Adipose tissue (tissue), 3 donors: ENCODE measurements around the gene DOK1. TPM values are rescaled to one million over a fixed set of nuclear protein-coding genes. Genes with fewer than 3 reads are reported as not detected.

Source experiments
- H3K27ac ChIP-seq: one replicate; pipeline ENCODE4 v1.5.1; 2013; ENCODE audit warnings: low read depth, low read length
- WGBS, 3 donors: extraction: QIAGEN DNeasy Blood & Tissue Kit; methylation state at CpG; one replicate each; pipeline ENCODE4 v1.1.7; 2013; 5-methylcytosine and 5-hydroxymethylcytosine counted together
- polyA plus RNA-seq, 3 donors: library from polyadenylated mRNA; stranded (reverse); fragments of 200-250 nt; gene quantifications; one replicate each; pipeline ENCODE4 v1.2.3, GENCODE V29; 2013
- donor health status: healthy with polysubstance abuse.
- donor health status: Bipolar disorder and iron deficiency.
- donor health status: healthy.

Gene DOK1
- polyA plus RNA-seq, result 10 to 100 TPM in 2 of 3 donors, 1 to 10 TPM in 1; 8.8 to 23.4 (median 16.2) TPM

DNA sequence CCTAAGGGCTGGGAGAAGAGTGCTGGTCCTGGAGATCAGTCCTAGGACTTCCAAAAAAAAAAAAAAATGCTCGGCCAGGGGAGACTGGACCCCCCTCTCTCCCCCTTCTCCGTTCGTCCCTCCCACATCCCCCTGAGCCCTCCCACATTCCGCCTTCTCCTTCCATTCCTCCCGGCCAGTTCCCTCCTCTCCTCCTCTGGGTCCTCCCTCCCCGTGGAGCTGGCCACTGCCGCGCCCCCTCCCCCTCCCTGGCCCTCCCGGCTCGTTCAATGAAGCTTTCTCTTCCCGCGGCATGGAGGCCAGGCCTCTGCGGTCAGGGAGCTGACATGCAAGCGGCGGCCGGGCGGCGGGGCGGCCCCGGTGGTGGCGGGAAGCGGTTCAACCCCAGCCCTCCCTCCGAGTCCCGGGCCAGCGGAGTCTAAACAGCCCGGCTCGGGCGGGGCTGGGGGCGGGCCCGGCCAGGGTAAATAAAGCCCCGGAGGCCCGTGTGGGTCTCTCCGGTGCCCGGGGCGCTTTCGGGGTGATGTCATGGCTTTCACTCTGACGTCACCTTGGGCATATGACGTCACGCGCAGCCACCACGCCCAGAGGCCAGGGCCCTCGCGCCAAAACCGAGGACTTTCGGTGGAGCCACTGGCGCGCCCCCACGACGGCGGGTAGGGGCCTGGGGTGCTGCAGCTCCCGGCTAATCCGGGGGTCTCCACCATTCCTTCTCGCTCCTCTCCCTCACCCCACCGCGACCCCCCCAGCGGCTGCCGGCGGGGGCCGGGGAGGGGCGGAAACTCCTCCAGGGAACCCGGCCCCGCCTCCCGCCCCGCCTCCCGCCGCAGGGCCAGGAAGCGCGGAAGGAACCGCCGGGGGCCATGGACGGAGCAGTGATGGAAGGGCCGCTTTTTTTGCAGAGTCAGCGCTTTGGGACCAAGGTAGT, at the start of gene DOK1, which contains the start of gene LOXL3:
Gene DOK1, plus strand, starts transcription at position 829 of the 928 bp plus-strand sequence. Its CDS starts 35 bp downstream, at position 864.
Gene LOXL3, minus strand, starts transcription at position 51 of the 928 bp plus-strand sequence. CDS start 1,308 bp downstream, outside the sequence.
- peak within 1 kb of the TSS; percentile 29 for H3K27ac ChIP-seq
- WGBS, 3 donors, result 1% methylated on average over 66 to 73 of the region's 73 CpGs

DNA sequence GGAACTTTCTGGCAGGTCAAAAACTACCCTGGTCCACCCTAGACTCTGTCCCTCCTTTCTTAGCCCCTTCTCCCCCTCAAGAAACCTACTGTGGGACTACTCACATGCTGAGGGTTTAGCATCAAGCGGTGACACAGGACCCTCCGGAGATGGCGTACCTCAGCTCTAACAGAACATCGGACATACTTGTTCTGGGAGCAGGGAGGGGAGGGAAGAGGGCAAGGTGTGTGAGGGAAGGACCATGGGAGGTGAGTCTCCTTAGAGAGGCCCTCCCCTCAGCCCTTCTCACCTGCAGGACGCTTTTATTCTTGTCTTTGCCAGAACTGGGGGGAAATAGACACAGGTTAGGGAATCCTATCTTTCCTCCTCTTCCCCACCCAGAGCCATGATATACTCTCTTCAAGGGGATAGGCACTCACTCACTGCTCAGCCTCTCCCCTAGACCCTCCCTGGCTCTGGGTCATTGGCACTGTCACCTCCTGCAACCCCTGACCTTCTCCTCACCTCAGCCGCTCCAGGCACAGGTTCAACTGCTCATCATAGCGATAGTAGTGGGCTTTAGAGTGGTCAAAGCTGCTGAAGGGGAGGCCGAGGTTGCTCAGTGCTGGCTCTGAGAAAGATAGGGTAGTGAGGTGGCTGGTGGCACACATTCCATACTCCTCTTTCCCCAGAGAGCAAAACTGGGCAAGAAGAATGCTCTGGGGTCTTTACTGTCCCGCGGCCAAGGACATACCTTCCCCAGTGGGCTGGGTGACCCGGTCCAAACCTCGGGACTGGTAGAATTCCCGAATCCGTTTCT, 48.9 kb upstream of the DOK1 start:
- 94 to 98% (median 96%) methylated on average over 14 of the region's 14 CpGs for WGBS, 3 donors
- no peak overlapping the region for H3K27ac ChIP-seq

DNA sequence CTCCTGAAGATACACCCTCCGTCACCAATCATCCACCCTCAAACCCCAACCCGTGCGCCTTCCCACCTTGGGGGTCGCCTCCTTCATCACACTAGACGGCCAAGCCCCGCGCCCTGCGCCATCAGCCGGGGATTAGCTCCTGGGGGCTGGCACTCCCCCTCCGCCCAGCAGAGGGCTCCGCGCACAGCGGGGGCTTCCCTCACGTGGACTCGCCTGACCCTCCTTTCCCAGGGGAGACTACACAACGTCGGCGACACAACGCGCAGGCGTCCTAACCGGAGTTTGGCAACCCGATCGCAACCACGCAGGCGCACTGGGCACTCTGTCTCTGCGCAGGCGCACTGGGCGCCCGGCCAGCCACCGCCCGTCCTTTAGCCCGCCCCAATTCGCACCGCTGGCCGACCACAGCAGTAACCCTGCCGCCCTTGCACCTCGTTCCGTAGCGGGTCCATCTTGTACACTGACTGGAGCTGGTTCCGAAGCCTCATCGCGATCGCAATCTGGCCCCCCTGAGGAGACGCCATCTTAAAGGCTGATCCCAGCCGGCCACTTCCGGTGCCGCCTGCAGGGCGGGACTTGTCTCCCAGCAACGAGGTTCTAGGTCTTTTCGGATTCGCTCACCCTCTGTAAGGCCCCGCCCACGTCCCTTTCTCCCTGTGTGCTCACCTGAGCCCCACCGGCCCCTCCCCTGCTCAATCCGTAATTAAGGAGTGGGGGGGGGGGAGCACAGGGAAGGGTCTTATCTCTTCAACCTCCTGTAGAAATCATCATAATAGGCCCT, 47.2 kb upstream of the DOK1 start, which contains the start of gene PCGF1:
Gene PCGF1, minus strand, starts transcription at position 551 of the 781 bp plus-strand sequence. Its CDS starts 27 bp downstream, at position 524.
- 0 to 1% (median 1%) methylated on average over 55 to 56 of the region's 56 CpGs for WGBS, 3 donors
- peak within 1 kb of the TSS; percentile 89 for H3K27ac ChIP-seq

DNA sequence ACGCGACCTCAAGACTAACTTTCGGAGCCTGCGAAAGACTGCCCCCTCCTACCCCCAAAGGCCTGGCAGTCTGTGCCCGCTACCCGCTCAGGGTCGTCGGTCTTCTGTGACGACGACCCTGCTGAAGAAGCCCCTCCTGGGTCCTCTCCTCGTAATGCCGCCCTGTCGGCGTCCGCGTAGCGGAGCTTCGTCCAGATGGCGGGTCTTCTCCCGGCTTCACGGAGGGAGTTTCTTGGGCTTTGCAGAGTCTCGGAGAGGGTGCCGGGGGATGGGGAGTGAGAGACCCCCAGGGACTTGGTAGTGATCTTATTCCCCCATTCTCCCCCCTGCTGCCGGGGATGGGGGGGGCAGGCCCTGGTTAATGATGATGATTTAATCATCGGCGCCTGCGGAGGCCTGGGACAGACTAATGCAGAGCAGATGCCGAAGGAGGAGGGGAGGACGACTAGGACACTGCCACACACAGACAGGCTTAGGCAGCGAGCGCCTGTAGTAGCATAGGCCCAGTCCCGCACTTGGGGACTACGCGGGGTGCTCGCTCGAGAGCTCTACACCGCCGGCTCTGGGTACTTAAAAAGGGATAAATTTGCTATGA, 46.5 kb upstream of the DOK1 start:
- 9 to 17% (median 14%) methylated on average over 38 of the region's 38 CpGs for WGBS, 3 donors
- peak overlapping the region; percentile 58 for H3K27ac ChIP-seq

DNA sequence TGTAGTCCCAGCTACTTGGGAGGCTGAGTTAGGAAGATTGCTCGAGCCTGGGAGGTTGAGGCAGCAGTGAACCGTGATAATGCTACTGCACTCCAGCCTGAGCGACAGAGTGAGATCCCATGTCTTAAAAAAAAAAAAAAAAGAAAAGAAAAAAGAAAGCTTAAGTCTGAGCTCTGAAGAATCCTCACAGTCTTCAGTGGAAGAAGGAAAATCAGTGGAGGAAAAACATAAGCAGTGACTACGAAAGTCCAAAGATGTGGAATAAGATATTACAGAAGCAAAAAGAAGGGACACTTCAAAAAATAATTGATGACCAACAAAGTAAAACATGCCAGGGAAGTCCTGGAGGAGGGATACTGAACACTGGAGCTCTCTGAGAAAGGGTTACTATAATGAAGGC, 44.2 kb upstream of the DOK1 start:
- 80 to 88% (median 80%) methylated on average over 4 of the region's 4 CpGs for WGBS, 3 donors
- no peak overlapping the region for H3K27ac ChIP-seq

DNA sequence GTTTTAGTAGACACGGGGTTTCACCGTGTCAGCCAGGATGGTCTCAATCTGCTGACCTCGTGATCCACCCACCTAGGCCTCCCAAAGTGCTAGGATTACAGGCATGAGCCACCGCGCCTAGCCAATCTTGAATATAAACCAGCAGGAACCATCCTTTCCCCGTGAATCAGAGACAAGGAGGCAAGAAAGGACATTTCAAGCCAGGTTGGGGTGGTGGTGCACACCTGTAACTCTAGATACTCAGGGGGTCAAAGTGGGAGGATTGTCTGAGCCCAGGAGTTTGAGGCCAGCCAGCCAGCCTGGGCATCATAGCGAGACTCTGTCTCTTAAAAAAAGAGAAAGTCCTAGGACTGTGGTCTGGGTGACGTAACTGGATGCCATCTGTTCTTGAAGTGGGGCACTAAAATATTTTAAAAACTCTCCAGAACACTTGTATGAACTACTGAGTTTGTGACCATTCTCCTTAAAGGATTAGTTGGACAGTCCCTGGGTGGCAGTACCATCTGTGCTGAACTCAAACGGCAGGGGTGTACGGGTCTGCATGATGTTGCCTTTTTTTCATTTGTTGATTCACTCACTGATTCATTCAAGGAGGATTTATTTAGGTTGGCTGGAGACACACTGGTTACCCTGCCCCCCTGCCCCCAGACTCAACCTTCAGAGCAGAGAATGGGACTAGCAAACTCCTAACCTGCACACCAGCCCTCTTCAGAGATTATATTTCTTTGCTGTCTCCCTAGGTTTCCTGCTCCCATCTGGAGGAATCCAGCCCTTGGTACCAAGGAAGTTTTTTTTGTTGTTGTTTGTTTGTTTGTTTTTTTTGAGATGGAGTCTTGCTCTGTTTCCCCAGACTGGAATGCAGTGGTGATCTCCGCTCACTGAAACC, 43.2 kb upstream of the DOK1 start:
- 33 to 44% (median 37%) methylated on average over 11 of the region's 11 CpGs for WGBS, 3 donors

DNA sequence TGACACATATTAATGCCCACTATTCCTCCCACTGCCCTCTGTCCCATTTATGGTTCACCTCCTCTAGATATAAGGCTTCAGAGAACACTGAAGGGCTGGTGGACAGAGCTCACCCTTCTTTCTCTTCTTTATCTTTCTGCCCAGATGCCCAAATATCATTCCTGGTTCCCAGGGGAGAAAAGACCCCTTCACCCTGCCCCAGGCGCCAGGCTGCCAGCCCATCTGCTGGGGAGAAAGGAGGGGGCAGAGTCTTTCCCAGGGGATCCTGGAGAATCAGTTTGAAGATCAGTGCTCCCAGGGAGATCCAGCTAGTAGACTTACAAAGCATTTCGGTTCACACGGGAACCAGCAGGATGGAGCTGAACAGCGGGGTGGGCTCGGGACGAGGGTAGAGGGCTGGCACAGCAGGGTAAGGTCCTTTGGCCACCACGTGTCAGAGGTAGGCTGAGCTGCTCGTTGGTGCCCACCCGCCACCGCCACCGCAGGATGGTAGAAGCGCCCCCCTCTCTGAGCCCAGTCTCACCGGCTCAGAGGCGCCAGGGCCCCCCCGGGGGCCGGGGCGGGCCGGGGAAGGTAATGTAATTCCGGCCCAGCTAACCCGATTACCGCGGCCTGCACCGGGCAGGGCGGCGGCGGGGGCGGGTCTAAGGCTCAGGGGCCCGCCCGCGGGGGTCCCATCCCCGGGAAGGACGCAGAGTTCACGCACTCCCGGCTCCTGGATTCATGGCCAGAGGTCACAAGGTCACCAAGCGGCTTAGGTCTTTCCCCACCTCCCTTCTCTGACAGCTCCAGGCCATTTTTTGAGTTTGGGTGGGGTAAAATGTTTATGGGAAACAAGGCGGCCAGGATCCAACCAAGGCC, 41.5 kb upstream of the DOK1 start:
- no peak overlapping the region for H3K27ac ChIP-seq
- WGBS, 3 donors, result 8 to 10% (median 10%) methylated on average over 36 of the region's 36 CpGs

More for the DNA sequence above, 43.2 kb upstream of the DOK1 start:
- H3K27ac ChIP-seq, result no peak overlapping the region

DNA sequence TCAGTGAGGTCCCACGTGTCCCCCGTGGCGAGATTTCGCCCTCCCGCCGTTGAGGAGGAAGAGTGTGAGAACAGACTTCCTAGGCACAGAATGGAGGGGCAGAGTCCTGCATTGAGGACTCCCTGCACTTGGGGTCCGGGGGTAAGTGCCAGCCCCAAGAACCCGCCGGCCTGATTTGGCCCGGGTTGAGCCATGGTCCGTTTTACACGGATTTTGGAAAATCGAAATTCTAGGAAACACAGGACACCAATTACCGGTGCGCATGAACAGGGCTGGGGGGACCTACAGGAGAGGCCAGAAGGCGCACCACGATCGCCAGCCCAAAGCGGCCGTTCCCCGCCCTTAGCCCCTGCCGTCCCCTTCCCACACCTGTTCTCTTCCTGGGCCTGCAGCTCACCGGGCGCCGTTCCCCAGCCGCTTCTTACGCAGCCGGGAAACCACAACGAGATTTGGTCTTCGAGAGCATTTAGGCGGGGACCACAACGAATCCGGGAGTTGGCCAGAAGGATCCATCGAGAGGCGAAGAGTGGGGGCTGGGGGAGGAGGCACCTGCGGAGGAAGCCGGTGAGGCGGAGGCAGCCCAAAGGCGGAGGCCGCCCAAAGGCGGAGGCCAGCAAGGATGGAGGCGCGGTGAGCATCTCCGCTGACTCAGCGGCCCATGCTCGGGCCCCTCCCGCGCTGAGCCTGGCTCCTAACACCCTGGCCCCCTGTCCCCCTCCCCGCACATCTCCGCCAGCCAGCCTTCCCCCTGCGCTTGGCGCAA, 40.7 kb upstream of the DOK1 start:
- no peak overlapping the region for H3K27ac ChIP-seq
- WGBS, 3 donors, result 6 to 7% (median 6%) methylated on average over 40 to 52 of the region's 52 CpGs

DNA sequence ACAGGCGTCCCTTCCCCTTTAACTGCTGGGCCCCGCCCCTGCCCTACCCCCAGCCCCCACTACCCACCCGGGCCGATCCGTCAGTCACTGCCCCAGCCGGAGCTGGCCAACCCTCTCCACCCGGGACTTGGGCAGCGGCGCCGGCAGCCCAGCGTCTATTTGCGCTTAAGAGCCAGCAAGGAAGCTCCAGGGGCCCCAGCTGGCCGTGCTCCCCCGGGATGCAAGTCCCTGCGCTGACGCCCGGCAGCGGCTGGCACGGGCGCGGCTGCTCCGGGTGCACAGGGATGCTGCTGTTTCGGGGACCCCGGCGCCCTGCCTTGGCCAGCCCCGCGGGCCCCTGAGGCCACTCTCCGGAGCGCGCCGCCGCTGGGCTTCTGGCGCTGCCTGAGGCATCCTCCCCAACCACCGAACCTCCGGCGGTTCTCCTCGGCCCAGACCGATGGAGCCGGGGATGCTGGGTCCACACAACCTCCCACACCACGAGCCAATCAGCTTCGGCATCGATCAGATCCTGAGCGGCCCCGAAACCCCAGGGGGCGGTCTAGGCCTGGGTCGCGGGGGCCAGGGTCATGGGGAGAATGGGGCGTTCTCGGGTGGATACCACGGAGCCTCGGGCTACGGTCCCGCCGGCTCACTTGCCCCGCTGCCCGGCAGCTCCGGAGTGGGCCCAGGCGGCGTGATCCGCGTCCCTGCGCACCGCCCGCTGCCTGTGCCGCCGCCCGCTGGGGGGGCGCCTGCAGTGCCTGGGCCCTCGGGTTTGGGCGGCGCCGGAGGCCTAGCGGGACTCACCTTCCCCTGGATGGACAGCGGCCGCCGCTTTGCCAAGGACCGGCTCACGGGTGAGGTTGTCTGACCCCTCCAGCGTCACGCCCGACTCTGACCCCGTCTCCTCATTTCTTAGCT, 39.9 kb upstream of the DOK1 start, which contains the start of gene TLX2:
Gene TLX2, plus strand, starts transcription at position 83 of the 903 bp plus-strand sequence. Its CDS starts 357 bp downstream, at position 440.
- H3K27ac ChIP-seq, result no peak within 1 kb of the TSS
- WGBS, 3 donors, result 4% methylated on average over 77 to 82 of the region's 82 CpGs

DNA sequence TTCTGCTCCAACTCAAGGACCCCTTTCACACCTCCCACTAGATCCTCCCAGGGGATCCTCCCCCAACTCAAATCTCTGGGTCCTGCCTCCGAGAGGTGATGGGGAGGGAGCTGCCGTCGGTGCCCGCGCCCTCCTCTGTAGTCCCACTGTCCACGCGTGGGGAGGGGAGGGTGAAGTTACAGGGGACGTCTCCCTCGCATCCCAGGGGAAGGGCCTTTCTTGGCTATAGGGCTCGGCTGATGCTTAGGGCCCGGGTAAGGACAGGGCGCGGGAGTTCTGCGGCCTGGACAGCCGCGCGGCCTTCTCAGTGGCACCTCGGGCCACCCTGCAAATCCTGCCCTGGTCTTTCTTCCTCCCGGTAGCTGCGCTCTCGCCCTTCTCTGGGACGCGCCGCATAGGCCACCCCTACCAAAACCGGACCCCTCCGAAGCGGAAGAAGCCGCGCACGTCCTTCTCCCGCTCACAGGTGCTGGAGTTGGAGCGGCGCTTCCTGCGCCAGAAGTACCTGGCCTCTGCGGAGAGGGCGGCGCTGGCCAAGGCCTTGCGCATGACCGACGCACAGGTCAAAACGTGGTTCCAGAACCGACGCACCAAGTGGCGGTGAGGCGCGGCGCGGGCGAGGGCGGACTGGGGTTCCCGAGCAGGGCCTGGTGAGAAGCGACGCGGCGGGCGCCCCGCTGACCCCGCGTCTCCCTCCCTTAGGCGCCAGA, 39.1 kb upstream of the DOK1 start:
- WGBS, 3 donors, result 5 to 8% (median 5%) methylated on average over 54 to 60 of the region's 60 CpGs
- no peak overlapping the region for H3K27ac ChIP-seq

DNA sequence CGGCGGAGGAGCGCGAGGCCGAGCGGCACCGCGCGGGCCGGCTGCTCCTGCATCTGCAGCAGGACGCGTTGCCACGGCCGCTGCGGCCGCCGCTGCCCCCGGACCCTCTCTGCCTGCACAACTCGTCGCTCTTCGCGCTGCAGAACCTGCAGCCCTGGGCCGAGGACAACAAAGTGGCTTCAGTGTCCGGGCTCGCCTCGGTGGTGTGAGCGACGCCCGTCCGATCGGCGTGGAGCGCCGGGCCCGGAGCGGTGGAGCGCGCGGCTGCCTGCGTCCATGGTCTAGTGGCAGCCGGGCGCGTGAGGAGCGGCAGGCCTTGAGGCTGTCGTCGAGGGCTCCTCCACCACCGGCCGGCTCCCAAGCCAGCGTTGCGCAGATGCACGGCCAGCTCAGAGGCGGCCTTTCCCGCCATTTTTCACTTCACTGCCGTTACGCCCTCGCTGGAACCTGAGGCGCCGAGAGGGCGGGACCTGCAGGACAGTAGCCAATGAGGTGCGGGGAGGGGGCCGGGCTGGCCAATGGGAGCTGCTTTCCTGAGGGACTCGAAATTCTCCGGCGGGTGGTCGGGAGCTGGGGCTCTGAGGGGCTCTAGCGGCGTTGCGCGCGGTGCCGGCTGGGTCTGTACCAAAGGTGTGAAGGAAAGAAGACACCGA, 38.4 kb upstream of the DOK1 start:
- H3K27ac ChIP-seq, result no peak overlapping the region
- WGBS, 3 donors, result 2 to 4% (median 3%) methylated on average over 71 to 72 of the region's 72 CpGs

DNA sequence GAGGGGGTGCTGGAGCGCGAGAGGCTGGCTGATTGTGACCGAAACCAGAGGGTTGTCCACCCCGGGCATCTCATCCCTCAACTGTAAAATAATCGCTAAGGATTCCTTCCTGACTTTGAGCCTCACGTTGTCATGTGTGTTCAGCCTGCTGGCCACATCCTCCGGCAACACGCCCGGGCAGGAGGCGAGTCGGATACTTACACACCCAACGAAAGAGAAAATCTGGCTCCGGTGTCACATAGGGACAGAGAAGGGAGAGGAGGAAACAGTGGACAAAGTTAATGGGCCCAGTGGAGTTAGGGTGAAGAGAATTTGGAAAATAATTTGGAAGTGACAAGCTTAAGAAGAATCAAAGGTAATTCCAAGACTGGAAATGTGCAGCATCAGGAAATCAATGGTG, 37.9 kb upstream of the DOK1 start:
- 62 to 64% (median 63%) methylated on average over 13 of the region's 13 CpGs for WGBS, 3 donors
- H3K27ac ChIP-seq, result no peak overlapping the region

DNA sequence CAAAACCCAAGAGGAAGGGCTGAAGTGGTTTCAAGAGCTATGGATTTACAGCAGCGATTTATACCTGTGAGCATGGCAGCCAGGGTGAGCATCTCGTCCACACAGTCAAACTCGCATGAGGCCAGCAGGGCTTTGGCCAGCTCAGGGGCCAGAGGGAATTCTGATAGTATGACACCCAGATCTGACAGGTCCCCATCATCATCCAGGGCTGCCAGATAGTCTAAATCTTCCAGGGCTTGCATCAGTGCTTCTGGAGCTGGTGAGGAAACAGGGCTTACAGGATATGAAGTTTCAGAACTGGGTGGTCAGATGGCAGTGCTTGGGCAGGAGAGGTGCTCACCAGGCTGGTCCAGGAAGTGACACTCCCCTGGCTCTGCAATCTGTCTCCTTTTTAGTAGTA, 32.0 kb upstream of the DOK1 start:
- H3K27ac ChIP-seq, result no peak overlapping the region
- WGBS, 3 donors, result 67 to 85% (median 78%) methylated on average over 3 of the region's 3 CpGs
